A549 treated with DMSO at 1 μM for 4 hours (cell line): ENCODE results near the gene LCN6. TPM values are rescaled to one million over a fixed set of nuclear protein-coding genes. Genes with fewer than 3 reads are reported as not detected.

Source experiments
- total RNA-seq: library from RNA; stranded (reverse); fragments of 200-300 nt; extraction: Qiagen RNA extraction; gene quantifications from 5 replicates; pipeline ENCODE4 v1.2.3, GENCODE V29; 2022; ENCODE audit warnings: low read depth

The LCN6 gene, protein sequence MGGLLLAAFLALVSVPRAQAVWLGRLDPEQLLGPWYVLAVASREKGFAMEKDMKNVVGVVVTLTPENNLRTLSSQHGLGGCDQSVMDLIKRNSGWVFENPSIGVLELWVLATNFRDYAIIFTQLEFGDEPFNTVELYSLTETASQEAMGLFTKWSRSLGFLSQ
- total RNA-seq, result not detected in 5 replicates

GRCh38 chr9:136748201-136748600, at the start of gene LCN6:
TSS of gene LCN6 (minus strand) at chr9:136748525. CDS start at chr9:136748483, 42 bp downstream.

DNA sequence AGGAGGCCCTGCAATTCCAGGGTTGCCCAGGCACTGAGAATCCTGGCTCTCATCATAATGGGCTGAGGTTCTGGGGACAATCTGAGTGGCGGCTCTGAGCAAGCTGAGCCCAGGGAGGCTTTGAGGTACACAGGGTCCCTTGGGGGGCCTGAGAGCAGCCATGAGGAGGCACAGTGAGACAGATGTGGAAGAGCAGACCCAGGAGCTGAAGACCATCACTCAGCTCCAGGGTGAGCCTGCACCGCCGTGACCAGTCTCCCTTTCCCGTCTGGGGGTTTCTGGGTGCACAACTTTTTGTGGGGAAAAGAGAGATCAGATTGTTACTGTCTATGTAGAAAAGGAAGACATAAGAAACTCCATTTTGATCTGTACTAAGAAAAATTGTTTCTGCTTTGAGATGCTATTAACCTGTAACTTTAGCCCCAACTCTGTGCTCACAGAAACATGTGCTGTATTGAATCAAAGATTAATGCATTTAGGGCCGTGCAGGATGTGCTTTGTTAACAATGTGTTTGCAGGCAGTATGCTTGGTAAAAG, 48.0 kb upstream of the LCN6 start, which contains the start of gene CCDC183:
Gene CCDC183 (plus strand): TSS at position 101 of the 537 bp plus-strand sequence. CDS start 60 bp downstream, at position 161.

GRCh38 chr9:136790640-136791515, 42.6 kb upstream of the LCN6 start, which contains the start of gene TMEM141:
TSS of gene TMEM141 (plus strand) at chr9:136791344. CDS start at chr9:136791371, 27 bp downstream.

DNA sequence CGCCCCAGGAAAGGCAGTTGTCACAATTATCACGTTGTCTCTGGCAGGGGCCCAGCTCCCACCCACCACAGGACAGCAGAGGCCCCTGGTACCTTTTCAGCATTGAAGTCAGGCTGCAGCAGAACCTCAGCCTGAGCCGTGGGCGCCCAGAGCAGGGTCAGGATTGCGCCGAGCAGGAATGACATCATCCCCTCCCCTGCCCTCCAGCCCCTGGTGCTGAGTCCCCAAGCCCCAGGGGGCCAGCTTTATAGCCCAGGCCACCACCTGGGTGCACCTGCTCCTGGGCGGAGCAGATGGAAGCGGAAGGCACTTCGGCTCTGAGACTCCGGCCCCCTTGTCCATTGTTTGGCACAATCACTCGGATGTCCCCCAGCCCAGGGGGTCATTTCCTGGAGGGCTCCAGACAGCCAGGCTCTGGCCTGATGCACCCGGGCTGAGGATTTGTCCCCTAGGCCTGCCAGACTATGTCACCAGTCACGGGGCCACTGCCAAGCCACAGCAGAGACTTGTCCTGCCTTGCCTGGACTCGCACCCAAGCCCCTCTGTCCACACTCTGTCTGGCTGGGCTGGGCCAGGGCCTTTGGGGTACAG, 16.1 kb upstream of the LCN6 start, which contains the start of gene LCN15:
Gene LCN15 (minus strand): TSS at position 218 of the 591 bp plus-strand sequence. CDS start 30 bp downstream, at position 188.

DNA sequence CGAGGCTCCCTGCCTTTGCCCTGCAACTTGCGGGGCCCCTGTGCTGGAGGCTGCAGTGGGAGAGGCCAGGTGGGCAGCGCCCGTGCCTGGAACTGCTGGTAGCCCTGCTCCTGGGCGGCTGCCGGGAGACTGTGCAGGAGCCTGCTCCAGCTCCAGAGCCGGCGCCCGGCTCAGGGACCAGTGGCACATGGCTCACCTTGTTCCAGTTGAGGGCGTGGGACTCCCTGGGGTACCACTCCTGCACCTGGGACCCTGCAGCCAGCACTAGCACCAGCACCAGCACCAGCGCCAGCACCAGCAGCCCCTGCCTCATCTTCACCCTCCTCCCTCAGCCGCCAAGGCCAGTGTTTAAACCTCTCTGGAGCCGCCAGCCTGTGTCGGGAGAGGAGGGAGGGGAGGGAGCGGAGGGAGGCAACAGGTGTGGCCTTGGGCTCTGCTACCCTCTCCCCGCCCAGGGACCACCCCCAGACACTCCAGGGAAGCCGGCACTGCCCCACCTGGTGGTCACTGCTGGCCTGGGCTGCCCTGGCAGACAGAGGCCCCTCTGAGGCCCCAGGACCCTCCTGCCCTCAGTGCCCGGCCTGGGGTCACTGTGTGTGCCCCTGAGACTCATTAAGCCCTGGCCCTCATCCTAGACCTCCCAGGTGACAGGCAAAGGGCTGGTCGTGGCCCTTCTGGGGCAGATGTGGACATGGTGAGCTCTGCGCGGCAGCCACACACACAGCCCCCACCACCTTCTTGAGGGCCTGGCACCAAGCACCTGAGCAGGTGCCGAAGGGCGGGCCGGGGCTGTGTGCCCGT, 5.5 kb downstream of the LCN6 start, which contains the start of gene LCN10:
Gene LCN10 (minus strand): TSS at position 350 of the 801 bp plus-strand sequence. CDS start 37 bp downstream, at position 313.

DNA sequence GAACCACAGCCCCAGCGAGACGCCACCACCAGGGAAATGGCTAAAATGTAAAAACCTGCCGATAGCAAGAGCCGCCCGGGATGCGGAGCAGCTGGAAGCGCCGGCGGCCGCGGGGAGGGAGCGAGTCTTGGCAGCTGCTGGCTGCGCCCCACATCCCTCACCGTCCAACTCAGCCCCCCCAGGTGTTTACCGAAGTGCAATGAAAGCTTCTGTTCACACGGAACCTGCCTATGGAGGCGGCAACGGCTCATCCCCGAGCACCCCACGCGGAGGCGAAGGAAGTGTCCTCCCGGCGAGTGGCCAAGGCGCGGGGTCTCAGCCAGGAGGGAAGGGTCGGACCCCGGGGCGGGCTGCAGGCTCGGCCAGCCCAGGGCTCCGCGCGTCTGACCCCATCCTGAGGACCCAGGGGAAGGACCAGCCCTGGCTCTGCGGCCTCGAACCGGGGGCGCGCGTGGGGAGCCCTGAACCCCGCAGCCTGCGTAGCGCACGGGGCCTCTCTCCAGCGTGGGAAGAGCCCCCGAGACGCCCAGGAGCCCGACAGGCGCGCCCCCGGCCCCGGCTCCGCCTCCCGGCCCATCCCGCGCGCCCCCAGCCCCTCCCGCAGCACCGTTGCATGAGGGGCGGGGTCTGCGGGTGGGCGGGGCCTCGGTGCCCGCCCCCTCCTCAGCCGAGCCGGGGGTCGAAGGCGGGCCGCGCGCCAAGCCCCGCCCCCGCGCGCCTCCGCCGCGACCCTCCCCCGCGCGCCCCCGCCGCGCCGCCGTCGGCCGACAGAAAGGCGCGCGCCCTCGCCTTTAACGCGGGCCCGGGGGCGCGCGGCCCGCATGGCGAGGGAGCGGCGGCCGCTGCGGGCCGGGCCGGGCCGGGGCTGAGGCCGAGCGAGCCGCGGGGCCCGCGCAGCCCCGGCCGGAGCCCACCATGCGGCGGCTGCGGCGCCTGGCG, 36.3 kb downstream of the LCN6 start, which contains the start of gene DIPK1B:
Gene DIPK1B (plus strand): TSS at position 822 of the 939 bp plus-strand sequence. CDS start 94 bp downstream, at position 916.

Other genes with a start within 250 kb of the LCN6 start
- gene NOTCH1, start 202.5 kb downstream of the LCN6 start, total RNA-seq, result 9.7 to 13.2 TPM (median 11.3 TPM) in 5 replicates
- gene EGFL7, start 85.6 kb downstream of the LCN6 start, total RNA-seq, result 41.7 to 60.0 TPM (median 50.7 TPM) in 5 replicates
- gene AGPAT2, start 61.1 kb downstream of the LCN6 start, total RNA-seq, result 72.3 to 105 TPM (median 98.6 TPM) in 5 replicates
- gene DIPK1B, start 36.0 kb downstream of the LCN6 start, total RNA-seq, result 7.1 to 10.2 TPM (median 8.0 TPM) in 5 replicates
- gene LCN10, start 5.6 kb downstream of the LCN6 start, total RNA-seq, result not detected in 5 replicates
- not detected in 5 replicates for gene LCN8, start 9.7 kb upstream of the LCN6 start, total RNA-seq
- gene LCN15, start 16.0 kb upstream of the LCN6 start, total RNA-seq, result not detected in 5 replicates
- 64.9 to 72.6 TPM (median 70.3 TPM) in 5 replicates for gene TMEM141, start 42.8 kb upstream of the LCN6 start, total RNA-seq
- 0.10 to 0.34 TPM (median 0.26 TPM) in 5 replicates for gene CCDC183, start 47.8 kb upstream of the LCN6 start, total RNA-seq
- 65.6 to 91.8 TPM (median 82.0 TPM) in 5 replicates for gene RABL6, start 59.4 kb upstream of the LCN6 start, total RNA-seq
- gene AJM1, start 94.0 kb upstream of the LCN6 start, total RNA-seq, result 3.2 to 4.8 TPM (median 3.8 TPM) in 5 replicates
- gene PHPT1, start 100.9 kb upstream of the LCN6 start, total RNA-seq, result 270 to 314 TPM (median 281 TPM) in 5 replicates
- 1.8 to 5.4 TPM (median 4.1 TPM) in 5 replicates for gene MAMDC4, start 103.8 kb upstream of the LCN6 start, total RNA-seq
- 440 to 480 TPM (median 443 TPM) in 5 replicates for gene EDF1, start 117.8 kb upstream of the LCN6 start, total RNA-seq
- 42.4 to 76.5 TPM (median 63.8 TPM) in 5 replicates for gene TRAF2, start 138.0 kb upstream of the LCN6 start, total RNA-seq
- 67.1 to 97.1 TPM (median 91.2 TPM) in 5 replicates for gene FBXW5, start 196.2 kb upstream of the LCN6 start, total RNA-seq
- gene C8G, start 196.7 kb upstream of the LCN6 start, total RNA-seq, result 0.71 to 1.5 TPM (median 1.1 TPM) in 5 replicates
- 0.95 to 1.9 TPM (median 1.4 TPM) in 5 replicates for gene LCN12, start 203.7 kb upstream of the LCN6 start, total RNA-seq
- 0.28 to 0.37 TPM (median 0.33 TPM) in 3 of 5 replicates, not detected in the others for gene PTGDS, start 229.0 kb upstream of the LCN6 start, total RNA-seq
- gene LCNL1, start 234.5 kb upstream of the LCN6 start, total RNA-seq, result 0.02 to 0.10 TPM (median 0.05 TPM) in 3 of 5 replicates, not detected in the others
- 44.8 to 86.6 TPM (median 72.0 TPM) in 5 replicates for gene PAXX, start 243.9 kb upstream of the LCN6 start, total RNA-seq
- 2.2 to 2.7 TPM (median 2.6 TPM) in 5 replicates for gene CLIC3, start 248.0 kb upstream of the LCN6 start, total RNA-seq